ENCODE measurements around the gene TRAK1.

DNA sequence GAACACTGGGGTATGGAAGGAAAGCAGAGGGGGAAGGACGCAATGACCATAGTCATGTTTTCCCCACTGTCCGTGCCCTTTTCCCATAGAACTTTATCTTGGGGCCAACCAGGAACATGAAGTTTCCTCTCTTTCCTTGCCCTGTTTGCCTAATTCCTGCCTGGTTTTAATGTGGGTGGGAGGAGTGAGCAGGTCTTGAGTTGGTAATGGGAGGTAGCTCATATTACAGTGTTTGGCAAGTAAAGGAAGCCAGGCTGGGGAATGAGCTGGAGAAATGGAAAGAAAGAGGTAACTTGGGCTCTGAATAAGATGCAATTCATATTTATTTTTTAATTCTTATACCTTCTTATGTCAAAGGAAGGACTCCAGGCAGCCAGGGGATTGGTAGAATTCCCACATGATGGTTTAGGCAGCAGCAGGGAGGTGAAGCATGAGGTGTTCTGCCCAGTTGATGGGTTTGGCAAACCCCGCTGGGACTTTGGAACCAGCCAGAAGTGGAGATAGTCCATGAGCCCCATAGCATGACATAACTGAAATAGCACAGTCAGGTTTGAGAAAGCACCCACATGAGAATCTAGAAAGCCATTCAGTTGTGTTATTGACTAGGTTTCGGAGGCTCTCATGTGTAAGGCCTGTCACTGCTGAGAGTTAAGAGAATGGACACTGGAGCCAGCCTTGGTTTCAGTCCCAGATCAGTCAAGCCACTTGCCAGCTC is 114.8 kb downstream of the TRAK1 start:
- TF ChIP-seq CTCF (IDR thresholded peaks at IDR 0.05; ENCODE audit: low read depth, low read length) (no peak), EZH2phosphoT487 (IDR thresholded peaks at IDR 0.05; ENCODE audit: low read depth) (no peak)

All from OCI-LY3 (cell line).